Mesothelial cell of epicardium (in vitro differentiated cells): ENCODE data around the gene BIRC5. TPM values are rescaled to one million over a fixed set of nuclear protein-coding genes. Genes with fewer than 3 reads are reported as not detected.
"Not testable (repeated sequence)": the region's sequence is repeated elsewhere in the genome, so short reads cannot be mapped to it uniquely, and the experiment has no call there.

Experiments used
- DNase-seq, 2 experiments: peaks; one replicate each; pipeline ENCODE4 v3.0.0; 2021; ENCODE audit warnings: low spot score in 2 of 2; ENCODE audit not compliant: unreplicated experiment in 2 of 2
- H3K27ac Mint-ChIP-seq: 2 replicates; pipeline ENCODE4 v1.8.0; 2021; ENCODE audit warnings: mixed read lengths
- H3K27me3 Mint-ChIP-seq: 2 replicates; pipeline ENCODE4 v1.8.0; 2021; ENCODE audit warnings: low read depth, mixed read lengths
- H3K36me3 Mint-ChIP-seq: 2 replicates; pipeline ENCODE4 v1.8.0; 2021; ENCODE audit warnings: mixed read lengths
- H3K4me1 Mint-ChIP-seq: 2 replicates; pipeline ENCODE4 v1.8.0; 2021; ENCODE audit warnings: mixed read lengths
- H3K4me3 Mint-ChIP-seq: 2 replicates; pipeline ENCODE4 v1.8.0; 2021; ENCODE audit warnings: mild to moderate bottlenecking, moderate library complexity, mixed read lengths
- H3K9me3 Mint-ChIP-seq: 2 replicates; pipeline ENCODE4 v1.8.0; 2021; ENCODE audit warnings: mixed read lengths
- total RNA-seq: library from RNA; stranded (reverse); gene quantifications from 3 replicates; pipeline ENCODE4 v1.2.1, GENCODE V29; 2021
- TF ChIP-seq, protein P1 (sequence below): fragments of 200-600 bp; sonication (generic); IDR thresholded peaks from one replicate; pipeline ENCODE4 v1.5.0; 2021; ENCODE audit warnings: antibody characterized with exemption; ENCODE audit not compliant: unreplicated experiment

The BIRC5 gene
- total RNA-seq, 1 donor from 2014 or later = 22.8 TPM

DNA sequence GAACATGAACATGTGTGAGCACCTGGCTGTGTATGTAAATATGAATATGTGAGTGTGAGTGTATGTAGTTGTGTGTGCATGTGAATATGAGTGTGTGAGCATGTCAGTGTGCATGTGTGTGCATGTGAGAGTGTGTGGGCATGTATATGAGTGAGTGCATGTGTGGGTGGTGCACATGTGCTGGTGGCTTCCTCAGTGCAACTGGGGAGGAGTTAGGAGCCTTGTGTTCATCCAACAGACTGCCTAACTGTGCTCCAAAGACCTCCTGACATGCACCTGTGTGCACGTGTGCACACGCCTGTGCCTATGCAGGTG, 18.8 kb downstream of the BIRC5 start:
- TF ChIP-seq, protein P1, sequence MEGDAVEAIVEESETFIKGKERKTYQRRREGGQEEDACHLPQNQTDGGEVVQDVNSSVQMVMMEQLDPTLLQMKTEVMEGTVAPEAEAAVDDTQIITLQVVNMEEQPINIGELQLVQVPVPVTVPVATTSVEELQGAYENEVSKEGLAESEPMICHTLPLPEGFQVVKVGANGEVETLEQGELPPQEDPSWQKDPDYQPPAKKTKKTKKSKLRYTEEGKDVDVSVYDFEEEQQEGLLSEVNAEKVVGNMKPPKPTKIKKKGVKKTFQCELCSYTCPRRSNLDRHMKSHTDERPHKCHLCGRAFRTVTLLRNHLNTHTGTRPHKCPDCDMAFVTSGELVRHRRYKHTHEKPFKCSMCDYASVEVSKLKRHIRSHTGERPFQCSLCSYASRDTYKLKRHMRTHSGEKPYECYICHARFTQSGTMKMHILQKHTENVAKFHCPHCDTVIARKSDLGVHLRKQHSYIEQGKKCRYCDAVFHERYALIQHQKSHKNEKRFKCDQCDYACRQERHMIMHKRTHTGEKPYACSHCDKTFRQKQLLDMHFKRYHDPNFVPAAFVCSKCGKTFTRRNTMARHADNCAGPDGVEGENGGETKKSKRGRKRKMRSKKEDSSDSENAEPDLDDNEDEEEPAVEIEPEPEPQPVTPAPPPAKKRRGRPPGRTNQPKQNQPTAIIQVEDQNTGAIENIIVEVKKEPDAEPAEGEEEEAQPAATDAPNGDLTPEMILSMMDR = no peak
- no peaks in the 10 kb centered on the region for H3K36me3 Mint-ChIP-seq
- H3K4me3 Mint-ChIP-seq = peak overlapping the region; percentile 34
- H3K9me3 Mint-ChIP-seq = no peaks in the 10 kb centered on the region
- H3K27ac Mint-ChIP-seq = no peak overlapping the region
- H3K4me1 Mint-ChIP-seq = peaks cover 10% of the 10 kb centered on the region
- no peak for DNase-seq
- peaks cover 44% of the 10 kb centered on the region for H3K27me3 Mint-ChIP-seq

DNA sequence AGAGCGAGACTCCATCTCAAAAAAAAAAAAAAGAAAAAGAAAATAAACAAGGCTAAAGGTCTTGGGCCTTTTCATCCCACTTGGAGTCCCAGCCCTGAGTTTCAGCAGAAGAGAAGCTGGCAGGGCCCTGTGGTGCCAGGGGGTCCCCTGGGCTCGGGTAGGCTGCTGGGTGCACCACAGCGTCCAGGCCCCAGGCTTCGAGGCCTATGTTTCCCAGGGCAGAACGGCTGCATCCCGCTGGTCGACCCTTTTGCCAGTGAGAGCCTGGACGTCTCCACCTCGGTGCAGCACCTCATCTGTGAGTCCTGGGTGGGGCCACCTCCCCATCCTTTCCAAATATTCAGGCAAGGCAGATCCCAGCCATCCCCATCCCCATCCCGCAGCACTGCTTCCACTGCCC, 19.6 kb downstream of the BIRC5 start:
- H3K4me3 Mint-ChIP-seq = no peak overlapping the region
- TF ChIP-seq, protein P1 = no peak
- H3K27ac Mint-ChIP-seq = no peak overlapping the region
- no peaks in the 10 kb centered on the region for H3K9me3 Mint-ChIP-seq
- H3K27me3 Mint-ChIP-seq = peaks cover 44% of the 10 kb centered on the region
- no peak for DNase-seq
- no peaks in the 10 kb centered on the region for H3K36me3 Mint-ChIP-seq
- peaks cover 17% of the 10 kb centered on the region for H3K4me1 Mint-ChIP-seq

DNA sequence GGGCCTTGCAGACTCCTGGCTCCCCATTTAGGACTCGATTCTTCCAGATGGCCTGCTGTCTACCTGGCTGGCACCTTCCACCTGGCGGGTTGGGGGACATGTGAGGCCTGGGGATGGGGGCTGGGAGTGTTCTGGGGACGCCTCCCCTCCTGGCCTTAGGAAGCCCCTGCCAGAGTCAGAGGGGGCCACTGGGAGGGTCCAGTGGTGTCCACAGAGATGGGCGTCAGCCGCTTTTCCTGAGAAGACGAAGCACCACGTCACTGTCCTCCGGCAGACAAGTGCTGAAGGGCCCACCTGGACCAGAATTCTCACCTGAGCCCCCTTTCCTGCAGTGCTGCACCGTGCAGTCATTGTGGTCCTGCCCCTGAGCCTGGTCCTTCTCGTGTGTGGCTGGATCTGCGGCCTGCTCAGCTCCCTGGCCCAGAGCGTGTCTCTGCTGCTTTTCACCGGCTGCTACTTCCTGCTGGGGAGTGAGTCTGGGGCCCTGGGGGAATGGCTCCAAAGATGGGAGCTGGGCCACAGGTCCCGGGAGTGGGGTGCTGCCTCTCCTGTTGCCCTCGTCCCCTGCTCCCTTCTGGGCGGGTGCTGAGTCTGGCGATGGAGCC, 20.3 kb downstream of the BIRC5 start:
- DNase-seq = no peak
- TF ChIP-seq, protein P1 = no peak
- H3K4me3 Mint-ChIP-seq = no peak overlapping the region
- H3K27ac Mint-ChIP-seq = no peak overlapping the region
- H3K9me3 Mint-ChIP-seq = no peaks in the 10 kb centered on the region
- no peaks in the 10 kb centered on the region for H3K36me3 Mint-ChIP-seq
- H3K27me3 Mint-ChIP-seq = peaks cover 40% of the 10 kb centered on the region
- H3K4me1 Mint-ChIP-seq = peaks cover 17% of the 10 kb centered on the region

DNA sequence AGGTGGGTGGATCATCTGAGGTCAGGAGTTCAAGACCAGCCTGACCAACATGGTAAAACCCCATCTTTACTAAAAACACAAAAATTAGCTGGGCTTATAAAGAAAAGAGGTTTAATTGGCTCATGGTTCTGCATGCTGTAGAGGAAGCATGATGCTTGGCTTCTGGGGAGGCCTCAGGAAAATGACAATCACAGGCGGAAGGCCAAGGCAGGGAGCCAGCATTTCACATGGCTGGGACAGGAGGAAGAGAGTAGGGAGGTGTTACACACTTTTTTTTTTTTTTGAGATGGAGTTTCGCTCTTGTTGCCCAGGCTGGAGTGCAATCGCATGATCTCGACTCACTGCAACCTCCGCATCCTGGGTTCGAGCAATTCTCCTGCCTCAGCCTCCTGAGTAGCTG, 21.0 kb downstream of the BIRC5 start:
- not testable (repeated sequence) for H3K9me3 Mint-ChIP-seq, DNase-seq, H3K36me3 Mint-ChIP-seq, H3K4me3 Mint-ChIP-seq, H3K27ac Mint-ChIP-seq
- Mint-ChIP-seq H3K27me3 (peaks cover 35% of the 10 kb centered on the region), H3K4me1 (peaks cover 17% of the 10 kb centered on the region)

DNA sequence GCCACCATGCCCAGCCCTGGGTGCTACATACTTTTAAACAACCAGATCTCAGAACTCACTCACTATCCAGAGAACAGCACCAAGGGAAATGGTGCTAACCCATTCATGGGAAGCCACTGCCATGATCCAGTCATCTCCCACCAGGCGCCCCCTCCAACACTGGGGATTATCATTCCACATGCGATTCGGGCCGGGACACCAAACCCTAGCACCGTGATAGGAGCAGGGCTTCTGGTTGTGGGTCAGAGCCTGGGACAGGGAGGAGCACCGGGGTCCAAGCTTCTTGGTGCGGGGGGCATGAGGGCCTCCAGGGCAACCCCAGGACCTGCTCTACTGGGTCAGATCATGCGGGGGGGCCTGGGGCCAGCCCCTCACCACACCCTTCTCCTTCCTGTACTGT, 21.8 kb downstream of the BIRC5 start:
- Mint-ChIP-seq H3K36me3 (no peaks in the 10 kb centered on the region), H3K4me1 (peaks cover 14% of the 10 kb centered on the region), H3K9me3 (no peaks in the 10 kb centered on the region), H3K4me3 (no peak overlapping the region), H3K27ac (no peak overlapping the region), H3K27me3 (peaks cover 26% of the 10 kb centered on the region)
- TF ChIP-seq, protein P1 = no peak
- DNase-seq = no peak

DNA sequence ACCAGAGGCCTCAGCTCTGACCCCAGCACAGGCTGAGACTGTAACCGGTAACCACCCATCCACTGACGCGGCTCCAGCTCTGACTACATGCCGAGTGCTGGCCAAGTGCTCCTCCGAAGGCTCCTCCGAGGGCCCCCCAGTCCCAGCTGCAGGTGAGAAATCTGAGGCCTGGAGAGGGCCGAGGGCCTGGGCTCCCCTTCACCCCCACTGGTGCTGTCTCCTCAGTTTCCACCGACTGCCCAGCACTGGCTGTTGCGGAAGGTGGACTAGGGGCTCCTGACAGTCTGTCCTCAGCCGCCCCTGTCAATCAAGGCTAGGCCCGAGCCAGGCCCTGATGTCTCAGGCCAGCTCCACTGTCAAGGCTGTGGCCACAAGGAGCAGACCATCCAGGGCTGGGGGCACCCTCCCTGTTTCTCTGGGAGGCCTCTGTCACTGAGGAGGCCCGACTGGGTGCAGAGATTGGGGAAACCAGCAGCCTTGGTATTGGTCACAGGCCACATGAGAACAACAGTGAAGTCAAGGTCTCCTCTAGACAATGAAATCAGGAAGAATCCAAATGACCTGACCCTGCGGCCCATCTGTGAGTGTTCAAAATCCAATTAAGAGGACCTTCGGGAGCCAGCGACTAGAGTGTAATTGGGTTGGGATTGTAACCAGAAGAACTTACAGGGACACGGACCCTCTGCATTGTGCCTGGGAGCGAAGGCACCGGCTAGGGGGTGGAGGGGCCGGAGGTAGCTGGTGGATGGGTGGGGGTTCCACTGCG, 22.5 kb downstream of the BIRC5 start:
- Mint-ChIP-seq H3K4me1 (peaks cover 13% of the 10 kb centered on the region), H3K27ac (no peak overlapping the region), H3K4me3 (no peak overlapping the region), H3K36me3 (no peaks in the 10 kb centered on the region), H3K9me3 (no peaks in the 10 kb centered on the region), H3K27me3 (peaks cover 19% of the 10 kb centered on the region)
- DNase-seq = no peak
- TF ChIP-seq, protein P1 = no peak
